NCI-H1048 (cell line): Measurements from ENCODE around the gene FBXL20.
"Not testable (repeated sequence)": the region's sequence is repeated elsewhere in the genome, so short reads cannot be mapped to it uniquely, and the experiment has no call there.

ENCODE experiments used
- DNase-seq: peaks from one replicate; lab custom pipeline; 2025; lab: John Stamatoyannopoulos, UW

FBXL20 gene

DNA sequence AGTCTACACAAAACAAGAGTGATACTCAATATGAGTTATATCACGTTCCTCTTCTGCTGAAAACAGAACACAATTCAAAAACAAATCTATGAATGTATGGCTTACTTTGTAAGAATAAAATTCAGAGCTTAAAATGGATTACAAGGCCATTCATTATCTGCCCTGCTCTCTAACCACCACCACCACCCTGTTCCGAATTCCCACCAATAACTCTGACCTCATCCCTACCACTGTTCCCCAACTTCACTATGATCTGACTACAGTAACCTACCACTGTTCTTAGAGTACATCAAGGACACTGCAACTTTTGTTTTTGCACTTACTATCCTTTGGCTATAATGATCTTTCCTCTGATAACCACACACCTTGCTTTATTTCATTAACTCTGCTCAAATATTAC lies 21.3 kb downstream of the FBXL20 start:
- no peak for DNase-seq

DNA sequence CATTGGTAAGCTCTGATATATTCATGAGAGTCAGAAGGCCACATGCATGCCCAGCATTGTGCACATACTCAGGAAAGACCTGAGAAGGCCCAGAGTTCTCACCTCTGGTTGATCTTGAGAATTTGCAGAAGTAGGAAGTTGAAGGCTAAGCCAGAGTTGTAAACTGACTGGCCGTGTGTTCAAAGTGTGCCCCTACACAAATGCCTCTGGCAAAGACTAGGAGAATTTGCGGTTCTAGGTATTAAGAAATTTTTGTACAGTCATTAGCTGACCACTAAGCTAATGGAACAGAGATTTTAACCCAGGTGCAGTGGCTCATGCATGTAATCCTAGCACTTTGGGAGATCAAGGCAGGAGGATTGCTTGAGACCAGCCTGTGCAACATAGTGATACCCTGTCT lies 25.0 kb downstream of the FBXL20 start:
- no peak for DNase-seq

DNA sequence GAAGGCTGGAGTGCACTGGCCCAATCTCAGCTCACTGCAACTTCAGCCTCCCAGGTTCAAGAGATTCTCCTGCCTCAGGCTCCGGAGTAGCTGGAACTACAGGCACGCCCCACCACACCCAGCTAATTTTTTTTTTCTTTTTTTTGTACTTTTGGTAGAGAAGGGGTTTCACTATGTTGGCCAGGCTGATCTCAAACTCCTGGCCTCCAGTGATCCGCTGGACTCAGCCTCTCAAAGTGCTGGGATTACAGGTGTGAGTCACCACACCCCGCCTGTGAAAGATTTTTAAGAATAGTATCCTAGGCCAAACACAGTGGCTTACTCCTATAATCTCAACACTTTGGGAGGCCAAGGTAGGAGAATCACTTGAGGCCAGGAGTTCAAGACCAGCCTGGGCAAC lies 33.6 kb downstream of the FBXL20 start:
- not testable (repeated sequence) for DNase-seq

DNA sequence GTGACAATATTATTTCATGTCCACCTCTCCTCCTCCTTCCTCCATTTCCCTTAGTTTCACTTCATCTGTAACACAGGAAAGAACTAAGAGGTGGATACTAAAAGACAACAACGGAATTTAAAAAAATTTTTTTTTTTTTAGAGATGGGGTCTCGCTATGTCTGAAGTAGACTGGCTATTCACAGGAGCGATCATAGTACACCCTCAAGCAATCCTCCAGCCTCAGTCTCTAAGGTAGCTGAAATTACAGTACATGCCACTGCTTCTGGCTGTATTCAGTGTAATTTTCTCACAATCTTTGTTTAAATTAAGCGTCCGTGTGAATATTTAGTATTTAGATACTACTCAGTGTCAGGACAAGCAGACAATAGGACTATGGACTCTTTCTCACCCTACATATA lies 35.6 kb downstream of the FBXL20 start:
- no peak for DNase-seq

DNA sequence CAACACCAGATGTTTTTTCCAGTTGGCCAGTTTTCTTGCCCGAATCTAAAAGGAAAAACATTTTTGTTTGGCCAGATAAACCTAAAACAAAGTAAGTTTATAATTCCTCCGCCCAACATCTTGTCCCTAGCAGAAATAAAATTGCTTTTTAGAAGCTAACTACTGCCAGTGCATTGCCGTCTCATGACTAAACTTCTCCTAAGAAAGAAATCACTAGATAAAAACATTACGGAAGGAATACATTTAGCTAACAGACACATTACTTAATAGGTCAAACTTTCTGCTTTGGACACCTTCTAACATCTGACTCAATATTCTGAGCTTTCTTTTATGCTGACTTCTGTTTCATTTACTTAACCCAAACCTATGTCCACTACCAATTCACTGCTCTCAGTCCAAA lies 36.2 kb downstream of the FBXL20 start:
- no peak for DNase-seq

DNA sequence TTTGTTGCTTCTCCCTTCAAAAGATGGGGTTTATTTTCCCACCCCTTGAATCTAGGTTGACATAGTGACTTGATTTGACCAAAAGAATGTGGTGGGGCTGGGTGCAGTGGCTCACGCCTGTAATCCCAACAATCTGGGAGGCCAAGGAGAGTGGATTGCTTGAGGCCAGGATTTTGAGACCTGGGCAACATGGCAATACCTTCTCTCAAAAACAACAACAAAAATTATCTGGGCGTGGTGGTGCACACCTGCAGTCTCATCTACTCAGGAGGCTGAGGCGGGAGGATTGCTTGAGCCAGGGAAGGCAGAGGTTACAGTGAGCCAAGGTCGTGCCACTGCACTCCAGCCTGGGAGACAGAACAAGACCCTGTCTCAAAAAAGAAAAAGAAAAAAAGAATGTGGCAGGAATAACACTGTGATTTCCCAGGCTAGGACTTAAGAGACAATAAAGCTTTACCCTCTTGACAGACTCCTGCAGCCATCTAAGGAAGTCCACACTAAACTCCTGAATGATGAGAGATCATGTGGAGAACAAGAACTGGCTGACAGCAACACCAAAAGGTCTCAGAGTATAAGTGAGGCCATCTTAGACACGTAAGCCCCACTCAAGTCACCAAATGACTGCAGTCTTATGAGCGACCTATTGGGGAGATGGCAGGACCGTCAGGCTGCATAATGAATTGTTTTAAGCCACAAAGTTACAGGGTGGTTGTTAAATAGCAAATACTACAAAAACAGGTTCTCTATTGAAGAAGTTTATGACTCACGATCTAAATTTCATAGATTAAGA lies 37.0 kb downstream of the FBXL20 start:
- DNase-seq = no peak

DNA sequence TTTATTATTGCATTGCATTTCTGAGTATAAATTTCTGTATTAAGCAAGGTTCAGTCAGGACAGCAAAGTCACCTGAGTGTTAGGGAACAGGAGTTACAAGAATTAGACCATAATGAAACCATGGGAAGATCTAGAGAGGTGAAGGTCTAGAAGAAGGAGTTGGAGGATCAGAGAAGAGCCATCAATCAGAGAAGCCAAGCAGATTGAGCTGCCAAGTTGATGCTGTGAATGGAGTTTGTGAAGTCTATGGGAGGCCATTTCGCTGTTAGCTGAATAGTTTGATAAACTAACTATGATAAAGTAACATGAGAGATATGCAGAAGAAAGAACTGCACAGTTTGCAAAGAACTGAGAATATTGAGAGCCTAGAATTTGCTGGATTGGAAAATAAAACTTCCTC lies 40.4 kb downstream of the FBXL20 start:
- no peak for DNase-seq

DNA sequence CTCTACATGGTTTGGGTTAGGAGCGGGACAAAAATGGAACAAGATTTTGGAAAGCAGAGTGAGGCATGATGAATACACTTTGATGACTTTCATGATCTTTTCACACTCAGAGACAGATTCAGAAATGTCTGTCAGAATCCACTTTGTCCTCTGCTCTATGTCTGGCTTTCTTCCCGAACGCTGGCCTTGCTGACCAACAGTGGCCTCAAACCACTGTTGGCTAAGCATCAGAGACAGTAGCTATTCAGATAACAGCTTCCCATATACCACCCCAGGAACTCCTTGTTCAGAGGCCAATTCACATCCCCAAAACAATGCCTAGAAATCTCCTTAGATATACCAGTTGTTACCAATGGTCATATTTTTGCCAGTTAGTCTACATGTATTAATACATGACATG lies 40.9 kb downstream of the FBXL20 start:
- DNase-seq = no peak

DNA sequence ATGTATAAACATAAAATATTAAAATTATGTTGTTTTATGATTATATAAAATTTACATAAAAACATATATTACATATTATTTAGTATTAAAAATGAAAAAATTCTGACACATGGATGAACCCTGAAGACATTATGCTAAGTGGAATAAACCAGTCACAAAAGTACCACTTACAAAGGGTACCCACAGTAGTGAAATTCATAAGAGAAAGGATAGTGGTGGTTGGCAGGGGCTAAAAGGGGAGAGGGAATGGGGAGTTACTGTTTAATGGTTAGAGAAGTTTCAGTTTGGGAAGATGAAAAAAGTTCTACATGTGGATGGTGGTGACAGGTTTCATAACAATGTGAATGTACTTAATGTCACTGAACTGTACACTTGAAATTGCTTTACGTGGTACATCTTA lies 41.4 kb downstream of the FBXL20 start:
- DNase-seq = no peak

DNA sequence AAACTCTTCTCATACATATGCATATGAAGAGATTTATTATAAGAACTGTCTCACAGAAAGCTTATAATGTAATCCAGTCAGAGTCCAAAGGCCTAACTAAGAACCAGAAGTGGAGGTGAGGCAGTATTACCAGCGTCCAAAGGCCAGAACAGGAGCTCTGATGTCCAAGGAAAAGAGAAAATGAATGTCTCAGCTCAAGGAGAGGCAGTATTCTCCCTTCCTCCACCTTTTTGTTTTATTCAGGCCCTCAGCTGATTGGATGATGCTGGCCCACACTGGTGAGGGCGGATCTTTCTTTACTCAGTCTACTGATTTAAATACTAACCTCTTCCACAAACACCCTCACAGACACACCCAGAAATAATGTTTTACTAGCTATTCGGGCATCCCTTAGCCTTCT lies 43.4 kb downstream of the FBXL20 start:
- no peak for DNase-seq

DNA sequence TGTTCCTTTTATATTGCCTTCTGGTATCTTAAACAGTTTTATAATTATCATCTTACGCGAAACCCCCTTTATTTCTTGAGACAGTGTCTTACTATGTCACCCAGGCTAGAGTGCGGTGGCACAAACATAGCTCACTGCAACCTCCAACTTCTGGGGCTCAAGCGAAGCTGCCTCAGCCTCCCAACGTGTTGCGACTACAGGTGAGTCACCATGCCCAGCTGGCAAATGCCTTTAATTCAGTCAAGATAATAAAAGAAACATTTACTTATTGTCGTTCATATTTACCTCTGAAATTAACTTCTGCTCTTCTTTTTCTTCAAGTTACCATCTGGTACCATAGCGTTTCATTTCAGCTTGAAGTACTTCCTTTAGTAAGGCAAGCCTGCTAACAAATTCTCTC lies 43.9 kb downstream of the FBXL20 start:
- DNase-seq = no peak

DNA sequence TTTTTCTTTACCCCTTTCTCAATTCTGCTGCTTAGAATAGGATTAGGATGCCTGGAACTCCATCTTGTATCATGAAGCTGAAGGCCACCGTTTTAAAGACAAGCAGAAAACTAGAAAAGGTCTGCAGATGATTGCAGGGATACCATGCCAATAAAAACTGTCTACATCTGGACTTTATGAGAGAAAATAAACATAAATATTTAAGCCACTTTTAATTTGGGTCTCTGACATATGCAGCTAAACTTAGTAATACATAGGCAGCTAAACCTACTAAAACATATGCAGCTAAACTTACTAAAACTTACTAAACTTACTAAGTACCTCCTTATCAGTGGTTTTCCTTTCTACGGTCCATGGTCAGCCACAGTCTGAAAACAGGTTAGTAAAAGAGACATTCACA lies 48.4 kb downstream of the FBXL20 start:
- no peak for DNase-seq

DNA sequence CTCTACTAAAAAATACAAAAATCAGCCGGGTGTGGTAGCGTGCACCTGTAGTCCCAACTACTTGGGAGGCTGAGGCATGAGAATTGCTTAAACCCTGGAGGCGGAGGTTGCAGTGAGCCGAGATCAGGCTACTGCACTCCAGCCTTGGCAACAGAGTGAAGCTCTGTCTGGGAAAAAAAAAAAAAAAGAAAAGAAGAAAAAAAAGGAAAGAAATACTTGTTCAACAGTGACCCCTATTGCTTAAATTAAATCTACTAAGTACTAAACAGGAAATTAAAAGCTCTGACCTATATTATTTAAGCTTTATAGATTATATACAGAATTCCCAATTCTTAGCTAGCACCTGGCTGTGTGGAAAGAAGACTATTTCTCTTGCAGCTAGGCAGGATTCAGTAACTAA lies 48.9 kb downstream of the FBXL20 start:
- DNase-seq = no peak

DNA sequence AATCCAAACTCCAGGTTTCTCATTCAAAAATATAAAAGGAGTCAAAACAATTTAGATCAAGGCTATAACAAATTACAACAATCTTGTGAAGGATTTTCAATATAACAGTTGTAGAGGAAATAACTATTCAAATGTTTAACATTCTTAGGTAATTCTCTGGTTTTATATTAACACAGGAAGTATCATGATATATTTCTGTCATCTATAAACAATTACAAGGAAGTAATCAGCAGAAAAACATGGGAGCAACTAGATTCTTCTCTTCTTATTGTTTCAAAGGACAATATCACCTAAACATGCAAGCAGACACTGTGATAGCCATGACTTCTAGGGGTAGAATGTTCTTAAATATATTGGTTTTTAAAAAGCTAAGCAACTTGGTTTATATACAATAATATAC lies 49.9 kb downstream of the FBXL20 start:
- DNase-seq = no peak

DNA sequence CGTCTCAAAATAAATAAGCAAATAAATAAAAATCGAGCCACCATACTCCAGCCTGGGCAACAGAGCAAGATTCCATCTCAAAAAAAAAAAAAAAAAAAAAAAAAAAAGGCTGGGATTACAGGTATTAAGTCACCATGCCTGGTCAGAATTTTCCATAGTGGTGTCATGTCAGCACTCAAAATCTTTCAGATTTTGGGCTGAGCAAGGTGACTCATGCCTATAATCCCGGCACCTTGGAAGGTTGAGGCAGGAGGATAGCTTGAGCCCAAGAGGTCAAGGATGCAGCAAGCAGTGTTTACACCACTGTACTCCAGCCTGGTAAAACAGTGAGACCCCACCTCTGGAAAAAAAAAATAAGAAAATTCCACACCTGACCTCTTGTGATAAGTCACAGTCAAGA lies 52.2 kb downstream of the FBXL20 start:
- DNase-seq = no peak

DNA sequence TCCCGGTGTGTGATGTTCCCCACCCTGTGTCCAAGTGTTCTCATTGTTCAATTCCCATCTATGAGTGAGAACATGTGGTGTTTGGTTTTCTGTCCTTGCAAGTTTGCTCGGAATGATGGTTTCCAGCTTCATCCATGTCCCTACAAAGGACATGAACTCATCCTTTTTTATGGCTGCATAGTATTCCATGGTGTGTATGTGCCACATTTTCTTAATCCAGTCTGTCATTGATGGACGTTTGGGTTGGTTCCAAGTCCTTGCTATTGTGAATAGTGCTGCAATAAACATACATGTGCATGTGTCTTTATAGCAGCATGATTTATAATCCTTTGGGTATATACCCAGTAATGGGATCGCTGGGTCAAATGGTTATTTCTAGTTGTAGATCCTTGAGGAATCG lies 54.6 kb downstream of the FBXL20 start:
- not testable (repeated sequence) for DNase-seq

DNA sequence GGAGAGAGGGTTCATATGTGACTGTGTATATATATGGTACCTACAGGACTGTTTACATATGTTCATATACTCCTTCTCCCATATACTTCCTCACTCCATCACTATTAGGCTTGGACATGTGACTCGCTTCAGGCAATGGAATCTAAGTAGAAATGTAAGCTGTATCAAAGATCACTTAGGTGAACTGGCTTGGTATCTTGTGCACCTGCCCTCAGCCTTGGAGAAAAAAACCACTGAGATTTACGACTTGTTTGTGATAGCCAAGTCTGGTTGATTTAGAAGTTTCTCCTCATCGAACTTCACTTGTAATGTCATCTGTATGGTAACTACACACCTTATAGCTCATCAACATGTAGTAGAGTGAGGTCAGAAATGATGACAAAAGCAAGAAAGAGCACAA lies 59.9 kb downstream of the FBXL20 start:
- no peak for DNase-seq

DNA sequence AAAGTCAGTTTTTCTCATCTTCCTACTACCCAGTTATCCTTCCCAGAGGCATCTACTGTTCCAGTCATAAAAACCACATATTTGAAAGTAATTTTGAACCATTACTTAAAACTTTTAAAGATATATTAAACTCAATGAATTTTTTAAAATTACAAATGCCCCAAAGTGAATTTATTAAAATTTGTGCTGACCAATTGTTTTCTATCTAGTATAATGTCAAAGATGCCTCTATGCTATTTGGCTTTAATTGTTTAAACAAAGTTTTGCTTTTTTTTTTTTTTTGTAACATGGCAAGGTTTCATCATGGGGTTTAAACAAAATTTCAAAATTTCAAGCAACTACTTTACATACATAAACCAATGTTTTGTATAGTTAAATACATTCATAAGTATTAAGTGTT lies 60.7 kb downstream of the FBXL20 start:
- no peak for DNase-seq

DNA sequence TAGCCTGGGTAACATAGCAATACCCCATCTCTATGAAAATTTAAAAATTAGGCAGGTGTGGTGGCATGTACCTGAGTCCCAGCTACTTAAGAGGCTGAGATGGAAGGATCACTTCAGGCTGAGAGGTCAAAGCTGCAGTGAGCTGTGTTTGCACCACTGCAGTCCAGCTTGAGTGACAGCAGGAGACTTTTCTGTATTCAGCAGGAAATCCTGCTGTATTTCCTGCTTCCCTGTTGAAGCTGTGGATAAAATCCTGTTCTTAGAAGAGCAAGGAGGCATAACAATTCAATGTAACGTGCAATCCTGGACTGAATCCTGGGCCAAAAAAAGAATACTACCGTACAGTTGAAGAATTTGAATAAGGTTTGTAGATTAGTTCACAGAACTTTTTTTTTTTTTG lies 62.2 kb downstream of the FBXL20 start:
- no peak for DNase-seq

DNA sequence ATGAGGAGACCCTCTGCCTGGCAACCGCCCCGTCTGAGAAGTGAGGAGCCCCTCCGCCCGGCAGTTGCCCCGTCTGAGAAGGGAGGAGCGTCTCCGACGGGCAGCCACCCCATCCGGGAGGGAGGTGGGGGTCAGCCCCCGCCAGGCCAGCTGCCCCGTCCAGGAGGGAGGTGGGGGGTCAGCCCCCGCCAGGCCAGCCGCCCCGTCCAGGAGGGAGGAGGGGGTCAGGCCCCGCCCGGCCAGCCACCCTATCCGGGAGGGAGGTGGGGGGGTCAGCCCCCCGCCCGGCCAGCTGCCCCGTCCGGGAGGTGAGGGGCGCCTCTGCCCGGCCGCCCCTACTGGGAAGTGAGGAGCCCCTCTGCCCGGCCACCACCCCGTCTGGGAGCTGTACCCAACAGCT lies 63.8 kb downstream of the FBXL20 start:
- DNase-seq = not testable (repeated sequence)

DNA sequence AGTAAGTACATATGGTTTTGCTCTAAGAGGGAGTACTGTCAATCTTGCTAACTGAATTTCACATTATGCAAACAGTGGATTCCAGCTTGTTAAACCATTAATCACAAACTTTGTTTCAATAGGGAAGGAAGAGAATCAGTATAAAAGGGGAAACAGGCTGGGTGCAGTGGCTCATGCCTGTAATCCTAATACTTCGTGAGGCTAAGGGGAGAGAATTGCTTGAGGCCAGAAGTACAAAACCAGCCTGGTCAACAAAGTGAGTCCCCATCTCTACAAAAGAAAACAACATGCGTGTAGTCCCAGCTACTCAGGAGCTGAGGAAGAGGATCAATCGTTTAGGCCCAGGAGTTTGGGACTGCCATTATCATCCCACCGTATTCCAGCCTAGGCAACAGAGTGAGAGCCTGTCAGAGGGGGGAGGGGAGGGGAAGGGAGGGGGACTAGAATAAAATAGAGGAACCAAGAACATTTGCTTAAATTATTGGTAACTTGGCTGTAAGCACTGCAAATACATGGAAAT lies 65.7 kb downstream of the FBXL20 start:
- no peak for DNase-seq

DNA sequence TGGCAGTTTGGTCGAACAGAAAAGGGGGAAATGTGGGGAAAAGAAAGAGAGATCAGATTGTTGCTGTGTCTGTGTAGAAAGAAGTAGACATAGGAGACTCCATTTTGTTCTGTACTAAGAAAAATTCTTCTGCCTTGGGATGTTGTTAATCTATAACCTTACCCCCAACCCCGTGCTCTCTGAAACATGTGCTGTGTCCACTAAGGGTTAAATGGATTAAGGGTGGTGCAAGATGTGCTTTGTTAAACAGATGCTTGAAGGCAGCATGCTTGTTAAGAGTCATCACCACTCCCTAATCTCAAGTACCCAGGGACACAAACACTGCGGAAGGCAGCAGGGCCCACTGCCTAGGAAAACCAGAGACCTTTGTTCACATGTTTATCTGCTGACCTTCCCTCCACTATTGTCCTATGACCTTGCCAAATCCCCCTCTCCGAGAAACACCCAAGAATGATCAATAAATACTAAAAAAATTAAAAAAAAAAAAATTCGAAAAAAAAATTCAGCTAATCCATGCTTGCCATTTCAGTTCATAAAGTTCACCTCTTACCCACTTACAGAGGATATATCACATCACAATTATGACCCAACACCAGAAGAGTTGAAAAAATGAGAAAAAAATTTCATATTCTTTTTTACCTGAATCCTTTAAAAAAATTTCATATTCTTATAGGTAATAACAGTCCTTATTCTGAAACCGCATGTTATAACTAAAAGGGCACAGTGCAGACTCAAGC lies 67.2 kb downstream of the FBXL20 start:
- DNase-seq = not testable (repeated sequence)

DNA sequence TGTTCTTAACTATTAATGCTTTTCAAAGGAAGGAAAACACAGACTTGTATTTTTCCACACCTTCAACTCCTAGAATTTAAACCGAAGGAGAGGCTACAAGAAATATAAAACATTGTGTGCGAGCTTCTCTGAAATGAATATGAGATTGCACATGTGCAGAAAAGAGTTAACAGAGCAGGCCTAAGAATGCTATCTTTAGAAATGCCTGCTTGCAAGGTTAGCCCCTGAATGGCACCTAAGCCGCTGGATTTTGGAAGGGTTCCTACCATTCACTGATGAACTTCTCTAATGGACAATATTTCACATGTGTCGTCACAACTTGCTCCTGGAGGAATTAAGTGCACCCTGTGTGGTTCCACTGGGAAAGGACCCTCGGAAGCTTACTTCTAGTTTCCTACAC lies 69.3 kb downstream of the FBXL20 start:
- no peak for DNase-seq

DNA sequence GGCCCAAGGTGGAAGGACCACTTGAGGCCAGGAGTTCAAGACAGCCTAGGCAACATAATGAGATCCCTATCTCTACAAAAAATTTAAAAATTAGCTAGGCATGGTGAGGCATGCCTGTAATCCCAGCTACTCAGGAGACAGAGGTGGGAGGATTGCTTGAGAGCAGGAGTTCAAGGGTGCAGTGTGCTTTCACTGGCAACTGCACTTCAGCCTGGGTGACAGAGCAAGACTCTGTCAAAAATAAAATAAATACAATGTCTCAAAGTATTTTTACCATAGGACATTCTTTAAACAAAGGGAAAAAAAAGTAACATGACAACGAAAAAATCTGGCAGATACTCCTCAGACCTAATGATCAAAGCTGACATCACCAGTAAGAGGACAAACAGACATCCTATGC lies 72.6 kb downstream of the FBXL20 start:
- DNase-seq = no peak
